ENCODE data around the gene FXYD2.

Gene FXYD2

GRCh38 chr11:117835576-117835975 lies 11.0 kb upstream of the FXYD2 start:
- H3K27me3 Mint-ChIP-seq (ENCODE audit: low read depth): peaks cover 3% of the 10 kb centered on the region
- H3K9me3 Mint-ChIP-seq: no peaks in the 10 kb centered on the region
- no peak overlapping the region for H3K27ac Mint-ChIP-seq

GRCh38 chr11:117834838-117835443 lies 10.4 kb upstream of the FXYD2 start:
- Mint-ChIP-seq H3K4me1 (peaks cover 33% of the 10 kb centered on the region), H3K36me3 (ENCODE audit: low read depth) (peaks cover 4% of the 10 kb centered on the region), H3K4me3 (no peak overlapping the region), H3K27me3 (ENCODE audit: low read depth) (peaks cover 3% of the 10 kb centered on the region), H3K27ac (peak overlapping the region in 1 of 3 experiments; percentile 99), H3K9me3 (no peaks in the 10 kb centered on the region)
- TF ChIP-seq, protein P1, sequence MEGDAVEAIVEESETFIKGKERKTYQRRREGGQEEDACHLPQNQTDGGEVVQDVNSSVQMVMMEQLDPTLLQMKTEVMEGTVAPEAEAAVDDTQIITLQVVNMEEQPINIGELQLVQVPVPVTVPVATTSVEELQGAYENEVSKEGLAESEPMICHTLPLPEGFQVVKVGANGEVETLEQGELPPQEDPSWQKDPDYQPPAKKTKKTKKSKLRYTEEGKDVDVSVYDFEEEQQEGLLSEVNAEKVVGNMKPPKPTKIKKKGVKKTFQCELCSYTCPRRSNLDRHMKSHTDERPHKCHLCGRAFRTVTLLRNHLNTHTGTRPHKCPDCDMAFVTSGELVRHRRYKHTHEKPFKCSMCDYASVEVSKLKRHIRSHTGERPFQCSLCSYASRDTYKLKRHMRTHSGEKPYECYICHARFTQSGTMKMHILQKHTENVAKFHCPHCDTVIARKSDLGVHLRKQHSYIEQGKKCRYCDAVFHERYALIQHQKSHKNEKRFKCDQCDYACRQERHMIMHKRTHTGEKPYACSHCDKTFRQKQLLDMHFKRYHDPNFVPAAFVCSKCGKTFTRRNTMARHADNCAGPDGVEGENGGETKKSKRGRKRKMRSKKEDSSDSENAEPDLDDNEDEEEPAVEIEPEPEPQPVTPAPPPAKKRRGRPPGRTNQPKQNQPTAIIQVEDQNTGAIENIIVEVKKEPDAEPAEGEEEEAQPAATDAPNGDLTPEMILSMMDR (IDR thresholded peaks at IDR 0.05; ENCODE audit: unreplicated experiment in 3 of 3): no peak

More at GRCh38 chr11:117835576-117835975, 11.0 kb upstream of the FXYD2 start:
- H3K4me1 Mint-ChIP-seq: peaks cover 28% of the 10 kb centered on the region
- no peak overlapping the region for H3K4me3 Mint-ChIP-seq
- peaks cover 4% of the 10 kb centered on the region for H3K36me3 Mint-ChIP-seq (ENCODE audit: low read depth)
- TF ChIP-seq, protein P1 (IDR thresholded peaks at IDR 0.05; ENCODE audit: unreplicated experiment in 3 of 3): no peak

GRCh38 chr11:117834068-117834810 lies 9.7 kb upstream of the FXYD2 start:
- Mint-ChIP-seq H3K9me3 (no peaks in the 10 kb centered on the region), H3K27ac (peak overlapping the region; percentile 65 to 99 (median 67)), H3K27me3 (ENCODE audit: low read depth) (peaks cover 3% of the 10 kb centered on the region), H3K4me3 (peak overlapping the region in 1 of 3 experiments; percentile 76), H3K36me3 (ENCODE audit: low read depth) (peaks cover 4% of the 10 kb centered on the region), H3K4me1 (peaks cover 33% of the 10 kb centered on the region)
- TF ChIP-seq, protein P1 (IDR thresholded peaks at IDR 0.05; ENCODE audit: unreplicated experiment in 3 of 3): no peak

DNA sequence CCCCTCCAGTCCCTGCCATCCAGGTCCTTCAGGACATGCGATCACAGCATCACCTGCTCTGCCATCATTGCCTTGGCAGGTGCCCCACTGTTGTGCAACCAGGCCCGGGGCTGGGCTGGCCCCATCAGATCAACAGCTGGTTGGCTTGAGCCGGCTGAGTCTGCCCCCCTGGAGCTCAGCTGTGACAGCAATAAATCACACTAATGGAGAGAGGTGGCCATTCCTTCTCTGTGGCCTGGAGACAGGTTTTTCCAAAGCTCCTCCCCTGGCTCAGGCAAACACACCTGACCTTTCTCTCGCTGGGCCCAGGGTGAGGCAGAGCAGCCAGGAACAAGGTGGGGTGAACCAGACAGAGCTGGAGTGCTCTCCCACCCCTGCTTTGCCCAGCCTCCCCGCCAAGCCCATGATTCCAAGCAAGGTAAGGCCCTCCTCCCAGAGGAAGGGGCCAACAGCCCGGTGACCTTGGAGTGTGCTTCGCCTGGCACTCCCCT lies 8.9 kb upstream of the FXYD2 start:
- Mint-ChIP-seq H3K4me3 (peak overlapping the region in 1 of 3 experiments; percentile 76), H3K4me1 (peaks cover 33% of the 10 kb centered on the region), H3K36me3 (ENCODE audit: low read depth) (peaks cover 4% of the 10 kb centered on the region), H3K27ac (peak overlapping the region; percentile 65 to 99 (median 67)), H3K9me3 (no peaks in the 10 kb centered on the region), H3K27me3 (ENCODE audit: low read depth) (peaks cover 3% of the 10 kb centered on the region)
- TF ChIP-seq, protein P1 (IDR thresholded peaks at IDR 0.05; ENCODE audit: unreplicated experiment in 3 of 3): no peak

DNA sequence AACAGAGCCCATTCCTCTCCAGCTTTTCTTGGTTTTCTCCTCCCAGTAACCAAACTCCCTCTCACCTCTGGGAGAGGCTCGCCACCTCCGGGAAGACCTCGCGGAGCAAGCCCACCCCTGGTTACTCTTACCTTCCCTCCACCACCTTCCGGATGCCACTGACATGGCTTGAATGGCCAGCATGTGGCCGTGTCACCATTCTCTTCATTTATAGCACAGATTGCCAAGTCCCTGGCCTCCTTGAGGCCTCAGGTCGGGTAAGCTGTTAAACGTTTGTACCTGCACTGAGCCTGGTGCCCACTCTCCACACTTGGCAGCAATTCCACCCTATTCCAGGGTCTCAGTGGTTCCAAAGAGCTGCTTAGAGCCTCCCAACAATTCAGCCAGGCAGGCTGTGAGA lies 8.0 kb upstream of the FXYD2 start:
- TF ChIP-seq, protein P1 (IDR thresholded peaks at IDR 0.05; ENCODE audit: unreplicated experiment in 3 of 3): no peak
- peaks cover 3% of the 10 kb centered on the region for H3K27me3 Mint-ChIP-seq (ENCODE audit: low read depth)
- H3K9me3 Mint-ChIP-seq: no peaks in the 10 kb centered on the region
- H3K4me1 Mint-ChIP-seq: peaks cover 37% of the 10 kb centered on the region
- peak overlapping the region; percentile 20 to 99 (median 33) for H3K27ac Mint-ChIP-seq
- H3K4me3 Mint-ChIP-seq: no peak overlapping the region
- H3K36me3 Mint-ChIP-seq (ENCODE audit: low read depth): peaks cover under 1% of the 10 kb centered on the region
